Left lung (tissue), 10 donors: Measurements from ENCODE around the gene IRF2. TPM values are rescaled to one million over a fixed set of nuclear protein-coding genes. Genes with fewer than 3 reads are reported as not detected.

Source experiments
- ATAC-seq: fragments of 200-7000 bp; cut with Tn5 transposase; one replicate; pipeline ENCODE4 v1.9.1; 2020; ENCODE audit warnings: moderate library complexity
- DNase-seq, 4 donors: peaks; one replicate each; pipeline ENCODE4 v3.0.0-alpha.2; 2013 to 2020
- H3K27ac ChIP-seq, 2 donors: fragments of 200-600 bp; sonication (generic) in 1 of 2; one replicate each; pipeline versions ENCODE4 v1.5.0 to v1.8.0; 2020 to 2021
- H3K27me3 ChIP-seq, 2 donors: fragments of 200-600 bp; sonication (generic) in 1 of 2; one replicate each; pipeline versions ENCODE4 v1.5.0 to v1.8.0; 2020 to 2021
- H3K36me3 ChIP-seq, 2 donors: fragments of 200-600 bp; sonication (generic) in 1 of 2; one replicate each; pipeline versions ENCODE4 v1.5.0 to v1.8.0; 2020 to 2021
- H3K4me1 ChIP-seq, 2 donors: fragments of 200-600 bp; one replicate each; pipeline ENCODE4 v1.8.0; 2021
- H3K4me3 ChIP-seq, 2 donors: fragments of 200-600 bp; sonication (generic) in 1 of 2; one replicate each; pipeline versions ENCODE4 v1.5.0 to v1.8.0; 2020 to 2021; ENCODE audit warnings: mild to moderate bottlenecking in 1 of 2
- H3K9me3 ChIP-seq, 2 donors: fragments of 200-600 bp; sonication (generic) in 1 of 2; one replicate each; pipeline versions ENCODE4 v1.5.0 to v1.8.0; 2020 to 2021
- intact Hi-C, 2 donors: fragments of 100-400 bp; cut with DNase I; formaldehyde crosslinking; loops; one replicate each; pipeline versions ENCODE4 v1.11.2 to v1.14.2; 2022
- polyA plus RNA-seq, 6 donors: library from polyadenylated mRNA; unstranded; fragments of 120-200 nt; gene quantifications; one replicate each; pipeline ENCODE4 v1.2.1, GENCODE V29; 2013; ENCODE audit not compliant: insufficient read length in 6 of 6
- total RNA-seq, 2 donors: library from RNA; stranded (reverse); fragmentation: NEBNext Ultra II Directional; extraction: Animal tissue kit (Norgen Biotek cat#: 25700); gene quantifications; one replicate each; pipeline ENCODE4 v1.2.1, GENCODE V29; 2021
- TF ChIP-seq, protein P1 (sequence below), 2 donors: fragments of 200-600 bp; sonication (generic) in 1 of 2; IDR thresholded peaks; one replicate each; pipeline versions ENCODE4 v1.5.0 to v1.8.0; 2021; ENCODE audit warnings: antibody characterized with exemption in 2 of 2
- donor health status: DM: no; HTN: yes; CAD: no.
- donor health status: DM: no; HTN: no; CAD: no.

Gene IRF2
- total and polyA plus RNA-seq, 8 donors = 32.8 to 50.2 (median 47.0) TPM

DNA sequence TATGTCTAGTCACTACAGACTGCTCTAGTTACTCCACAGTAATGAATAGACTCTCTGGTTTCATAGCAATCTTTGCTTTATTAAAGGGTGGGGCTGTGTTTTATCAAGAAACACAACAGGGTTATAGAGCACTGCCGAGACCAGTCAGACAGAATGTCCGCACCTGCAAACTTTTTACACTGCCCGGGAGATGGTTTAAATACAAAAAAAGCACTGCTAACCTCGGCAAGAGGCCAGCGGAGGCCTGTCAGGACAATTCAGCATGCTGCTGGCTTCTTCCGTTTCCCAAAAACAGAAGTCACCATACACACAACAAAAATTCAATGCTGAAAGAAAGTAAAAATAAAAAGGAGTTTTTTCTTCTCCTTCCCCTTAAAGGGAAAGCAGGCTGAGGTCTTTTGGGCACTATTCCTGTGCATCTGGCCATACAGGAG lies 67.4 kb downstream of the IRF2 start:
- H3K9me3 ChIP-seq = no peaks in the 10 kb centered on the region
- TF ChIP-seq, protein P1, sequence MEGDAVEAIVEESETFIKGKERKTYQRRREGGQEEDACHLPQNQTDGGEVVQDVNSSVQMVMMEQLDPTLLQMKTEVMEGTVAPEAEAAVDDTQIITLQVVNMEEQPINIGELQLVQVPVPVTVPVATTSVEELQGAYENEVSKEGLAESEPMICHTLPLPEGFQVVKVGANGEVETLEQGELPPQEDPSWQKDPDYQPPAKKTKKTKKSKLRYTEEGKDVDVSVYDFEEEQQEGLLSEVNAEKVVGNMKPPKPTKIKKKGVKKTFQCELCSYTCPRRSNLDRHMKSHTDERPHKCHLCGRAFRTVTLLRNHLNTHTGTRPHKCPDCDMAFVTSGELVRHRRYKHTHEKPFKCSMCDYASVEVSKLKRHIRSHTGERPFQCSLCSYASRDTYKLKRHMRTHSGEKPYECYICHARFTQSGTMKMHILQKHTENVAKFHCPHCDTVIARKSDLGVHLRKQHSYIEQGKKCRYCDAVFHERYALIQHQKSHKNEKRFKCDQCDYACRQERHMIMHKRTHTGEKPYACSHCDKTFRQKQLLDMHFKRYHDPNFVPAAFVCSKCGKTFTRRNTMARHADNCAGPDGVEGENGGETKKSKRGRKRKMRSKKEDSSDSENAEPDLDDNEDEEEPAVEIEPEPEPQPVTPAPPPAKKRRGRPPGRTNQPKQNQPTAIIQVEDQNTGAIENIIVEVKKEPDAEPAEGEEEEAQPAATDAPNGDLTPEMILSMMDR (IDR thresholded peaks at IDR 0.05) = no peak
- ATAC-seq (peak; percentile 35), DNase-seq (no peak)
- peaks cover 0 to 61% of the 10 kb centered on the region in 2 donors for H3K4me1 ChIP-seq
- no peak overlapping the region for H3K4me3 ChIP-seq
- H3K27ac ChIP-seq = peak overlapping the region in 1 of 2 donors; percentile 58
- intact Hi-C loops = no loop called here
- H3K27me3 ChIP-seq = no peaks in the 10 kb centered on the region
- H3K36me3 ChIP-seq = peaks cover 0 to 69% of the 10 kb centered on the region in 2 donors

DNA sequence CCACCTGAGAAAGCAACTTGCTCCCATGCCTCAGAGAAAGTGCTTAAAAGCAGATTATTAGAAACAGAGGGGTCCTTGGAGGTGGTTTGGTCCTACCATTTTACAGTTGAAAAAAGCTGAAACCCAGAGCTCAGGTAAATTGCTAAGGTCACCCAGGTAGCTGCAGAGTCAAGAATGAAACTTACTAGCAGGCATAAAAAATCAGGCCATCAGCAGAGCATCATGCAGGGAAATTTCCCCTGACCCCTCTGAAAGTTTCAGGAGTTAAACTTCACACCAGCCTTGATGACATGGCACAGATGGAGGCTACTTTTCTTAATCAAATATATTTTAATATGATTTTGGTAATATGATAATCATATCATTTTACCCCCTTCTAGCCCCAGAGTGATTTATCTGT lies 70.3 kb downstream of the IRF2 start:
- H3K36me3 ChIP-seq = peaks cover 0 to 70% of the 10 kb centered on the region in 2 donors
- no peak overlapping the region for H3K4me3 ChIP-seq
- H3K27ac ChIP-seq = no peak overlapping the region
- H3K9me3 ChIP-seq = no peaks in the 10 kb centered on the region
- intact Hi-C loops = no loop called here
- no peaks in the 10 kb centered on the region for H3K27me3 ChIP-seq
- H3K4me1 ChIP-seq = peaks cover 8 to 69% of the 10 kb centered on the region in 2 donors
- ATAC-seq (no peak), DNase-seq (no peak)
- TF ChIP-seq, protein P1 (IDR thresholded peaks at IDR 0.05) = no peak

DNA sequence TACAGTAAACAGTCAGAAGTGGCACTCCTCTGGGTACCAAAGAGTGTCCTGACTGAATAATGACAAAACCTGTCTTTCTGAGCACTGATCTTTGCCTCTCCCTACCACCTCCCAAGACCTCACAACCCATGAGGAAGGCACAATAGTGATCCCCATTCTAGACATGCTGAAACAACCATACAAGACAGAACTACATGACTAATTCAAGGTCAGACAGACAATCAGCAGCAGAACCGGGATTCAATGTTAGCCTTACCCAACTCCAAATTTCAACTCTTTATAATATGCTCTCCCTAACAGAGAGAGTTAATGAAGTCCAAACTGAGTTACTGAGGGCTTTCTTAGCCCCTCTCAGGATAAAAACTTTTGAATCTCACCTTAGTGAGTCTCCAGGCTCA lies 71.0 kb downstream of the IRF2 start:
- peaks cover 0 to 70% of the 10 kb centered on the region in 2 donors for H3K36me3 ChIP-seq
- no peak for ATAC-seq
- TF ChIP-seq, protein P1 (IDR thresholded peaks at IDR 0.05) = no peak
- DNase-seq = no peak
- H3K27ac ChIP-seq = peak overlapping the region in 1 of 2 donors; percentile 7
- H3K27me3 ChIP-seq = no peaks in the 10 kb centered on the region
- H3K4me1 ChIP-seq = peaks cover 8 to 63% of the 10 kb centered on the region in 2 donors
- H3K9me3 ChIP-seq = no peaks in the 10 kb centered on the region
- intact Hi-C loops = no loop called here
- no peak overlapping the region for H3K4me3 ChIP-seq

DNA sequence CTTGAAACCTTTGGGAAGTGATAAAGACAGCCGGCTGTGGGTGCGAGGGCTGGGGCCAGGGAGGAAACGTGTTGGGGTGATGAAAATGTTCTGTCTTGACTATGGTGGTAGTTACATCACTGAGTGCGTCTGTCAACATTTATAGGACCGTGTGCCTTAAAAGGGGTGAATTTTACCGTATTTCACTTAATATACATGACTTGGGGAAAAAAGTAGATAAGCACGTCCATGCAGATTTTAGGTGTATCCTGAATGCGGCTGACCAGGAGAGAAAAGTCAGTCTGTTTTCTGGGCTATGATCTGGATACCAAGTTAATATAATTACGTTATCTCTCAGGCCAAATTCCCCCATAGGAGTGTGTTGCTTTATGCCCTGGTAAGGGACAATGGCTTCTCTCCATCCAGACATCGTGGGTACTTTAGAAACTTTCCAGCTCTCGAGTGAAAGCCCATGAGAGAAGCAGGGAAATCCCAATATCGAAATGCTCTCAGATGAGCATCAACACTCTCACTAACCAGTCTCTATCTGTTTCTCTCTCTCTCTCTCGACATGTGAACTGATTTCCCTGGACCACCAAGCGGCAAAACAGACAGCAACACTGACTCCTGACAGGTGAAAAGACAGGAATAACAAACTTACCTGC lies 71.5 kb downstream of the IRF2 start:
- H3K36me3 ChIP-seq = peaks cover 0 to 72% of the 10 kb centered on the region in 2 donors
- no peak for DNase-seq
- TF ChIP-seq, protein P1 (IDR thresholded peaks at IDR 0.05) = no peak
- no peak overlapping the region for H3K4me3 ChIP-seq
- ATAC-seq = no peak
- intact Hi-C loops = no loop called here
- peaks cover 8 to 57% of the 10 kb centered on the region in 2 donors for H3K4me1 ChIP-seq
- peak overlapping the region in 1 of 2 donors; percentile 43 for H3K27ac ChIP-seq
- no peaks in the 10 kb centered on the region for H3K27me3 ChIP-seq
- H3K9me3 ChIP-seq = no peaks in the 10 kb centered on the region

DNA sequence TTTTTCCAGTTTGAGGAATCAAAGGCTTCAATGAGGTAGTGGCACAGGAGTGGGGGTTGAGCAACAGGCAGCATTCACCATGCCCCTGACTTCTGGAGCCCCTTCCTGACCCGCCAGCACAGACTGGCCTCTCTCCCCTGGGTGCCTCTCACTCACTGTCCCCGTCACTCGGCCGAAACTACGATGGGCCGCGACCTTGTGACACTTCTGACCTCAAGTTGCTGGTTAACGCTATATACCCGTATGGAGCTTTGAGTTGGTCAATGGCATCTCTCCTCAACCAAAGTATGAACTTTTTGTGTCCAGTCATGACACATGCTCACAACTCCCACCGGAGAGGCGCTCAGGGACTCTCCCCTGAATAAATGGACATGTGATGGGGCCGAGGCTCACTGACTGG lies 72.1 kb downstream of the IRF2 start:
- no peaks in the 10 kb centered on the region for H3K27me3 ChIP-seq
- no peak overlapping the region for H3K4me3 ChIP-seq
- ATAC-seq (no peak), DNase-seq (no peak)
- intact Hi-C loops = no loop called here
- H3K36me3 ChIP-seq = peaks cover 0 to 72% of the 10 kb centered on the region in 2 donors
- no peaks in the 10 kb centered on the region for H3K9me3 ChIP-seq
- H3K4me1 ChIP-seq = peaks cover 8 to 51% of the 10 kb centered on the region in 2 donors
- TF ChIP-seq, protein P1 (IDR thresholded peaks at IDR 0.05) = no peak
- H3K27ac ChIP-seq = peak overlapping the region in 1 of 2 donors; percentile 43
